Ovary (tissue), 9 donors: ENCODE results near the gene ARHGAP33. TPM values are rescaled to one million over a fixed set of nuclear protein-coding genes. Genes with fewer than 3 reads are reported as not detected.

Experiments
- DNase-seq, 5 donors: peaks; one replicate each; pipeline ENCODE4 v3.0.0-alpha.2; 2019 to 2020
- H3K27ac ChIP-seq, 2 donors: fragments of 200-600 bp; one replicate each; pipeline versions ENCODE4 v1.5.1 to v1.8.0; 2019 to 2022
- H3K27me3 ChIP-seq: fragments of 200-600 bp; one replicate; pipeline ENCODE4 v1.8.0; 2022
- H3K36me3 ChIP-seq: fragments of 200-600 bp; sonication (generic); one replicate; pipeline ENCODE4 v1.5.1; 2019
- H3K4me1 ChIP-seq: one replicate; pipeline ENCODE4 v1.8.1; 2013; ENCODE audit warnings: mild to moderate bottlenecking, moderate library complexity; ENCODE audit not compliant: insufficient read depth
- H3K4me3 ChIP-seq: fragments of 200-600 bp; sonication (generic); one replicate; pipeline ENCODE4 v1.5.1; 2017
- H3K9me3 ChIP-seq, 2 donors: fragments of 200-600 bp in 1 of 2; sonication (generic) in 1 of 2; one replicate each; pipeline versions ENCODE4 v1.5.1 to v1.8.1; 2013 to 2019; ENCODE audit warnings: mild to moderate bottlenecking in 1 of 2, moderate library complexity in 1 of 2
- CTCF ChIP-seq, 3 donors: fragments of 450-650 bp in 2 of 3; fragments of 200-600 bp in 1 of 3; IDR thresholded peaks; one replicate each; pipeline versions ENCODE4 v1.5.1 to v1.8.0; 2016 to 2022; ENCODE audit warnings: antibody characterized with exemption in 3 of 3, mild to moderate bottlenecking in 1 of 3
- EP300 ChIP-seq: sonication (generic); formaldehyde crosslinking; IDR thresholded peaks from one replicate; pipeline ENCODE4 v1.6.1; 2017; ENCODE audit warnings: antibody characterized with exemption
- POLR2A ChIP-seq: fragments of 450-650 bp; IDR thresholded peaks from one replicate; pipeline ENCODE4 v1.6.1; 2017; ENCODE audit warnings: antibody characterized with exemption, mild to moderate bottlenecking, moderate library complexity
- WGBS, 3 donors: extraction: QIAGEN DNeasy Blood & Tissue Kit in 1 of 3; methylation state at CpG; one replicate each; pipeline versions ENCODE4 v1.1.5 to v1.1.7; 2013 to 2017; 5-methylcytosine and 5-hydroxymethylcytosine counted together
- intact Hi-C, 4 donors: fragments of 100-400 bp; cut with DNase I; formaldehyde crosslinking; loops; one replicate each; pipeline versions ENCODE4 v1.11.0 to v1.15.1; 2022 to 2023
- polyA plus RNA-seq, 2 donors: library from polyadenylated mRNA; stranded (reverse); fragments of 200-250 nt in 1 of 2; fragments of 350-450 nt in 1 of 2; fragmentation: Illumina TruSeq in 1 of 2; extraction: RNeasy Lipid Tissue Mini Kit (QIAGEN cat#74804) in 1 of 2; gene quantifications; one replicate each; pipeline ENCODE4 v1.2.3, GENCODE V29; 2013 to 2014
- total RNA-seq, 7 donors: library from RNA; depleted of rRNA in 2 of 7; stranded (reverse); fragments of >200 nt in 2 of 7; fragmentation: NEBNext Ultra II Directional in 3 of 7; extraction: Animal tissue kit (Norgen Biotek cat#: 25700) in 3 of 7; gene quantifications; one replicate each; pipeline versions ENCODE4 v1.1.0 to v1.2.4, GENCODE V29; 2016 to 2023
- donor health status: DM: no; HTN: no; CAD: no; lungs with moderate emphysema.
- donor health status: DM: no; HTN: no; CAD: no.
- donor health status: Bipolar disorder and iron deficiency.
- donor health status: DM: yes; HTN: yes; CAD: no.
- donor health status: DM: no; HTN: no; CAD: no.
- donor health status: DM: yes; HTN: yes; CAD: no.

Gene ARHGAP33
- total and polyA plus RNA-seq, 9 donors, result 0.95 to 52.7 (median 32.7) TPM

GRCh38 chr19:35742121-35742724 is 33.1 kb upstream of the ARHGAP33 start, which contains the start of gene IGFLR1:
IGFLR1 (minus strand) TSS chr19:35742452; CDS start chr19:35741180, 1,272 bp downstream.
- DNase-seq, result no peak
- H3K36me3 ChIP-seq, result no peaks in the 10 kb centered on the region
- 80 to 87% (median 85%) methylated on average over 9 of the region's 9 CpGs for WGBS, 3 donors
- no peaks in the 10 kb centered on the region for H3K27me3 ChIP-seq
- TF ChIP-seq CTCF (IDR thresholded peaks at IDR 0.05) (no peak), POLR2A (no peak)
- no peaks in the 10 kb centered on the region for H3K9me3 ChIP-seq
- peaks cover 12% of the 10 kb centered on the region for H3K4me1 ChIP-seq
- peak within 1 kb of the TSS in 1 of 2 donors; percentile 78 for H3K27ac ChIP-seq
- H3K4me3 ChIP-seq, result no peak within 1 kb of the TSS
- intact Hi-C loops, result no loop called here

- 83% methylated on average over 19 of the region's 19 CpGs for WGBS, 3 donors
- Histone ChIP-seq H3K9me3 (no peaks in the 10 kb centered on the region), H3K4me3 (no peak overlapping the region), H3K36me3 (no peaks in the 10 kb centered on the region), H3K27ac (no peak overlapping the region), H3K27me3 (no peaks in the 10 kb centered on the region), H3K4me1 (peaks cover 15% of the 10 kb centered on the region)
- TF ChIP-seq CTCF (IDR thresholded peaks at IDR 0.05), result no peak
- no peak for TF ChIP-seq POLR2A
- no peak for TF ChIP-seq EP300
- intact Hi-C loops, result no loop called here
- DNase-seq, result peak in 1 of 5 donors; percentile 40
Measured at GRCh38 chr19:35743640-35744429, 31.5 kb upstream of the ARHGAP33 start.

- Histone ChIP-seq H3K36me3 (no peaks in the 10 kb centered on the region), H3K9me3 (no peaks in the 10 kb centered on the region), H3K4me1 (peaks cover 15% of the 10 kb centered on the region), H3K27ac (peak overlapping the region; percentile 95 to 100), H3K27me3 (no peaks in the 10 kb centered on the region), H3K4me3 (peak overlapping the region; percentile 94)
- TF ChIP-seq EP300, result no peak
- TF ChIP-seq POLR2A, result peak; percentile 49
- peak in 2 of 3 donors; percentile 48 to 49 for TF ChIP-seq CTCF (IDR thresholded peaks at IDR 0.05)
- 7% methylated on average over 41 of the region's 41 CpGs for WGBS, 3 donors
- intact Hi-C loops, result no loop called here
- DNase-seq, result peak; percentile 93 to 97 (median 94)
Measured at GRCh38 chr19:35744430-35745327, 30.7 kb upstream of the ARHGAP33 start.
